ENCODE results near the gene GSX2.
A peak's percentile ranks its signal among the peaks of the same experiment; 100 is the strongest.

Gene GSX2

DNA sequence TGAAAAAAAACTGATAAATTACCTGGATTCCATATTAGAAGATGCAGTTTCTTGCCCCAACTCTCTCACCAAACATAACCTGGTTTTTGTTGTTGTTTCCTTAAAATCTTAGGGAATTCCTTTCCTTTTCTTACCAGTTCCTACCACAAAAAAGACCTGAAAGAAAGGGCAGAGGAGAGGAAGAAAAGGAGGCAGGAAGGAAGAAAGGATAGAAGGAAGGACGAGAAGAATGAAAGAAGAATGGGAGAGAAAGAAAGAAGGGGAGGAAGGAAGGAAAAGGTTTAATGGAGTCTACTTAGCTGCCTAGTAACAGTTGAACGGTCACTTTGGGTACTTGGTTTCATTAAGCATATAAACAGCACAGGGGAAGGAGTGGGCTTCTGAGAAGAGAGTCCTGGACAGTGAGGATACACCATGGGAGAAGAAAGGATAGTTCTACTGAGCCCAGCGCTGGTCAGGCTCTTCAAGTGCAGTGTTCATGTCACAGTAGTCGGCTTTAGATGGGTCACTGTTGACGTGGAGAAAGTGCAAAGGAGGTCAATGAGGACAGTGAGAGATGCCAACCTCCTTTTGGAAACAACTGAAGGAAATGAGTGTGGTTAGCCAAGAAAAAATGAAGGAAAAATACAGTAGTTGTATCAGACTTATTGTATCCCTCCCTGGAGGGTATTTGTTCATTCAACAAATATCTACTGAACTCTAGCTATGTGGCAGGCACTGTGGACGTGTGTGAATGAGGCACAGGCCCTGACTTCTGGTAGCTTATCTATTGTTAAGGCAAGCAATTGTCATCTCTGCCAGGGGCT, 34.5 kb upstream of the GSX2 start:
- Histone ChIP-seq H3K27me3 (ENCODE audit: insufficient read depth, low read length, poor library complexity) (no peaks in the 10 kb centered on the region), H3K79me2 (ENCODE audit: insufficient read depth, low read length) (peaks cover 42% of the 10 kb centered on the region), H3K4me2 (ENCODE audit: insufficient read depth, low read length) (peak overlapping the region; percentile 75), H3K27ac (ENCODE audit: low read length) (peak overlapping the region; percentile 90), H3K9me3 (ENCODE audit: insufficient read depth, low read length, severe bottlenecking) (no peaks in the 10 kb centered on the region), H2AFZ (ENCODE audit: low read depth, low read length) (peak overlapping the region; percentile 99), H3K9ac (ENCODE audit: low read depth, low read length) (peak overlapping the region; percentile 97), H3K4me1 (ENCODE audit: insufficient read depth, low read length) (peaks cover 42% of the 10 kb centered on the region), H3K4me3 (ENCODE audit: low read depth in 1 of 2, low read length in 2 of 2) (peak overlapping the region; percentile 58 to 99; a peak in 3 of 4 replicates), H3K36me3 (ENCODE audit: insufficient read depth, low read length) (peaks cover 7% of the 10 kb centered on the region; the same call in 1 of the 2 replicates), H4K20me1 (ENCODE audit: insufficient read depth, low read length) (peaks cover 22% of the 10 kb centered on the region; the same call in 1 of the 2 replicates)
- no peak for DNase-seq
- TF ChIP-seq, protein P1, sequence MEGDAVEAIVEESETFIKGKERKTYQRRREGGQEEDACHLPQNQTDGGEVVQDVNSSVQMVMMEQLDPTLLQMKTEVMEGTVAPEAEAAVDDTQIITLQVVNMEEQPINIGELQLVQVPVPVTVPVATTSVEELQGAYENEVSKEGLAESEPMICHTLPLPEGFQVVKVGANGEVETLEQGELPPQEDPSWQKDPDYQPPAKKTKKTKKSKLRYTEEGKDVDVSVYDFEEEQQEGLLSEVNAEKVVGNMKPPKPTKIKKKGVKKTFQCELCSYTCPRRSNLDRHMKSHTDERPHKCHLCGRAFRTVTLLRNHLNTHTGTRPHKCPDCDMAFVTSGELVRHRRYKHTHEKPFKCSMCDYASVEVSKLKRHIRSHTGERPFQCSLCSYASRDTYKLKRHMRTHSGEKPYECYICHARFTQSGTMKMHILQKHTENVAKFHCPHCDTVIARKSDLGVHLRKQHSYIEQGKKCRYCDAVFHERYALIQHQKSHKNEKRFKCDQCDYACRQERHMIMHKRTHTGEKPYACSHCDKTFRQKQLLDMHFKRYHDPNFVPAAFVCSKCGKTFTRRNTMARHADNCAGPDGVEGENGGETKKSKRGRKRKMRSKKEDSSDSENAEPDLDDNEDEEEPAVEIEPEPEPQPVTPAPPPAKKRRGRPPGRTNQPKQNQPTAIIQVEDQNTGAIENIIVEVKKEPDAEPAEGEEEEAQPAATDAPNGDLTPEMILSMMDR (IDR thresholded peaks at IDR 0.05; ENCODE audit: borderline replicate concordance, extremely low read depth, low read length, poor library complexity, severe bottlenecking): no peak
- TF ChIP-seq EZH2 (IDR thresholded peaks at IDR 0.05; ENCODE audit: borderline replicate concordance, low read depth, low read length, severe bottlenecking): no peak
- ATAC-seq (ENCODE audit: insufficient read depth, low read depth): no peak

- TF ChIP-seq, protein P1 (IDR thresholded peaks at IDR 0.05; ENCODE audit: borderline replicate concordance, extremely low read depth, low read length, poor library complexity, severe bottlenecking): no peak
- no peak for TF ChIP-seq EZH2 (IDR thresholded peaks at IDR 0.05; ENCODE audit: borderline replicate concordance, low read depth, low read length, severe bottlenecking)
- no peaks in the 10 kb centered on the region for H3K27me3 ChIP-seq (ENCODE audit: insufficient read depth, low read length, poor library complexity)
- peak overlapping the region; percentile 99 for H2AFZ ChIP-seq (ENCODE audit: low read depth, low read length)
- ATAC-seq (ENCODE audit: insufficient read depth, low read depth): no peak
- peaks cover 7% of the 10 kb centered on the region; the same call in 1 of the 2 replicates for H3K36me3 ChIP-seq (ENCODE audit: insufficient read depth, low read length)
- H3K4me2 ChIP-seq (ENCODE audit: insufficient read depth, low read length): no peak overlapping the region
- peaks cover 37% of the 10 kb centered on the region for H3K4me1 ChIP-seq (ENCODE audit: insufficient read depth, low read length)
- H4K20me1 ChIP-seq (ENCODE audit: insufficient read depth, low read length): peaks cover 17% of the 10 kb centered on the region; the same call in 1 of the 2 replicates
- no peak overlapping the region for H3K9ac ChIP-seq (ENCODE audit: low read depth, low read length)
- H3K4me3 ChIP-seq (ENCODE audit: low read depth in 1 of 2, low read length in 2 of 2): no peak overlapping the region
- DNase-seq: no peak
- H3K9me3 ChIP-seq (ENCODE audit: insufficient read depth, low read length, severe bottlenecking): no peaks in the 10 kb centered on the region
- peaks cover 36% of the 10 kb centered on the region for H3K79me2 ChIP-seq (ENCODE audit: insufficient read depth, low read length)
- H3K27ac ChIP-seq (ENCODE audit: low read length): no peak overlapping the region
These were observed 33.9 kb upstream of the GSX2 start for GRCh38 chr4:54066088-54066415.

- H3K4me2 ChIP-seq (ENCODE audit: insufficient read depth, low read length): no peak overlapping the region
- no peaks in the 10 kb centered on the region for H3K9me3 ChIP-seq (ENCODE audit: insufficient read depth, low read length, severe bottlenecking)
- H3K36me3 ChIP-seq (ENCODE audit: insufficient read depth, low read length): peaks cover 7% of the 10 kb centered on the region; the same call in 1 of the 2 replicates
- peaks cover 30% of the 10 kb centered on the region for H3K4me1 ChIP-seq (ENCODE audit: insufficient read depth, low read length)
- H2AFZ ChIP-seq (ENCODE audit: low read depth, low read length): peak overlapping the region; percentile 57
- H3K9ac ChIP-seq (ENCODE audit: low read depth, low read length): no peak overlapping the region
- DNase-seq (no peak), ATAC-seq (ENCODE audit: insufficient read depth, low read depth) (no peak)
- H3K27me3 ChIP-seq (ENCODE audit: insufficient read depth, low read length, poor library complexity): no peaks in the 10 kb centered on the region
- H3K79me2 ChIP-seq (ENCODE audit: insufficient read depth, low read length): peaks cover 29% of the 10 kb centered on the region
- peaks cover 13% of the 10 kb centered on the region; the same call in 1 of the 2 replicates for H4K20me1 ChIP-seq (ENCODE audit: insufficient read depth, low read length)
- no peak overlapping the region for H3K4me3 ChIP-seq (ENCODE audit: low read depth in 1 of 2, low read length in 2 of 2)
- TF ChIP-seq EZH2 (IDR thresholded peaks at IDR 0.05; ENCODE audit: borderline replicate concordance, low read depth, low read length, severe bottlenecking): no peak
- TF ChIP-seq, protein P1 (IDR thresholded peaks at IDR 0.05; ENCODE audit: borderline replicate concordance, extremely low read depth, low read length, poor library complexity, severe bottlenecking): no peak
- no peak overlapping the region for H3K27ac ChIP-seq (ENCODE audit: low read length)
These were observed 33.2 kb upstream of the GSX2 start for GRCh38 chr4:54066718-54067129.

Data from DND-41 (cell line).